ENCODE measurements around the gene TMEM233. TPM values are rescaled to one million over a fixed set of nuclear protein-coding genes. Genes with fewer than 3 reads are reported as not detected.

TMEM233 gene
- total and polyA plus RNA-seq, 11 donors = 0.07 to 1.3 (median 0.25) TPM; not detected in 1

DNA sequence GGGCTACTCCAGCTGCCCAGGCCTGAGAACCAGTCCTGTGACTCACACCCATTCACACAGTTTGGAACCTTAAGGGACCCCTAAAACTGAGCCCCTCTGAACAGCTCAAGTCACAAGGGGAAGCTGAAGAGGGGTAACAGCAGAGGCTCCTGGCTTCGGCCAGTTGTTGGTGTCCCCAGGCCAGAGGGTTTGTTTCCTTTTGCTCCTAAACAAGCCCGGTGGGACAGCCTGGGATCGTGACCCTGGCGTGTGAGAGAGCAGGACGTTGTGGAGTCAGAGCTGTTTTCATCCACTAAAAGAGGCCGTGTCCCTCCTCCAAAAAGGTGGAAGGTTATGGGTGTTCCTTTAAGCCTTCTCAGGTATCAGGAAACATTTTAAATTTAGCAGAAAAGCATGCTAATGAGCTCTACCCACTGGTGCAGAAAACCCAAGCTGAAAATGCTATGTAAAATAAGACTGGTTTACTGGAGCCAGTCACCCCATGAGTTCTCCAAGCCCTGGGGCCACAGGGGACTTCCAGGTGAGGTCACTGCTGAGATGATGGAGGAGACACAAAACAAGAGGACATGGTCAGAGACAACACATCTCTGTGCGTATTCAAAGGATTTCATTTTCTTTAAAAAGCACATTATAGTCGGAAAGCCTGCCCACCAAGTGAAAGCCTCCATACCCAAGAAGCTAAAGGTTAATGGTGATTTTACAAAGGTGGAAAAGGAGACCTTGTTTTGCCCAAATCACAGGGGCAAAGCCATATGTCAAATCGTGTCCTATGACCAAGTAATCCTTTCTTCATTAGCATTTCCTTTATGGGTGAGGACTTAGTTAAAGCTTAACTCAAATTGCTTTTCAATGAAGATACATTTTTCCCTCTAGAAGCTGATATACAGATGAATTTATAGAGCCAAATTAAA, 88.4 kb downstream of the TMEM233 start:
- TF ChIP-seq, protein P1, sequence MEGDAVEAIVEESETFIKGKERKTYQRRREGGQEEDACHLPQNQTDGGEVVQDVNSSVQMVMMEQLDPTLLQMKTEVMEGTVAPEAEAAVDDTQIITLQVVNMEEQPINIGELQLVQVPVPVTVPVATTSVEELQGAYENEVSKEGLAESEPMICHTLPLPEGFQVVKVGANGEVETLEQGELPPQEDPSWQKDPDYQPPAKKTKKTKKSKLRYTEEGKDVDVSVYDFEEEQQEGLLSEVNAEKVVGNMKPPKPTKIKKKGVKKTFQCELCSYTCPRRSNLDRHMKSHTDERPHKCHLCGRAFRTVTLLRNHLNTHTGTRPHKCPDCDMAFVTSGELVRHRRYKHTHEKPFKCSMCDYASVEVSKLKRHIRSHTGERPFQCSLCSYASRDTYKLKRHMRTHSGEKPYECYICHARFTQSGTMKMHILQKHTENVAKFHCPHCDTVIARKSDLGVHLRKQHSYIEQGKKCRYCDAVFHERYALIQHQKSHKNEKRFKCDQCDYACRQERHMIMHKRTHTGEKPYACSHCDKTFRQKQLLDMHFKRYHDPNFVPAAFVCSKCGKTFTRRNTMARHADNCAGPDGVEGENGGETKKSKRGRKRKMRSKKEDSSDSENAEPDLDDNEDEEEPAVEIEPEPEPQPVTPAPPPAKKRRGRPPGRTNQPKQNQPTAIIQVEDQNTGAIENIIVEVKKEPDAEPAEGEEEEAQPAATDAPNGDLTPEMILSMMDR (IDR thresholded peaks at IDR 0.05) = no peak
- TF ChIP-seq POLR2A (IDR thresholded peaks at IDR 0.05) = no peak
- Histone ChIP-seq H3K27me3 (no peaks in the 10 kb centered on the region), H3K4me1 (peaks cover 0 to 46% (median 18%) of the 10 kb centered on the region in 12 donors), H3K27ac (peak overlapping the region in 7 of 12 donors; percentile 4 to 75 (median 26)), H3K36me3 (peaks cover 0 to 54% (median 52%) of the 10 kb centered on the region in 9 donors), H3K4me3 (no peak overlapping the region), H3K9me3 (no peaks in the 10 kb centered on the region)
- DNase-seq = no peak
- intact Hi-C loops (cut with DNase I) = no loop called here
- peak in 1 of 4 donors; percentile 13 for ATAC-seq
- 82 to 87% (median 83%) methylated on average over 9 of the region's 9 CpGs for WGBS, 4 donors

DNA sequence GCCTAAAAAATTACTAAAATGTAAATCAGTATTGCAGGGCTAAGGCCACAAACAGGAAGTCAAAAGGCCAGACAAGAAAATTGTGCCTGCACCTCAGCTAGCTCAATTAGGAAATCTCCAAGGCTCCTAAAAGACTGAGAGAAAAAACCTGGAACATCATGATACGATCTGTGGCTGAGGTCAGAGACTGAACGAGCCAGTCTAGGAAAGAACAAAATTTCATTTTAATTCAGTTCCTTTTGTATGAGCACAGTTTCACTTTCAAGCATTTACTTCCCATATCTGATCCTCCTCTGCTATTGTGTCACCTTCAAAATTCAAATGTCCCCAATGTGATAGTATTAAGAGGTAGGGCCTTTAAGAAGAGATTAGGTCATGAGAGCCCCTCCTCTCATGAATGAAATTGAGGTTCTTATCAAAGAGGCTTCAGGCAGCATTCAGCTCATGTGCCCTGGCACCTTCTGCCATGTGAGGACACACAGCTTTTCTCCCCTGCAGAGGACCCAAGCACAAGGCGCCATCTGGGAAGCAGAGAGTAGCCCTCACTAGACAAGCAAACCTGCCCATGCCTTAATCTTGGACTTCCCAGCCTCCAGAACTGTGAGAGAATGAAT, 89.2 kb downstream of the TMEM233 start:
- ATAC-seq (peak in 3 of 4 donors; percentile 27 to 51 (median 38)), DNase-seq (no peak)
- TF ChIP-seq, protein P1 (IDR thresholded peaks at IDR 0.05) = no peak
- TF ChIP-seq POLR2A (IDR thresholded peaks at IDR 0.05) = no peak
- peak overlapping the region in 7 of 12 donors; percentile 4 to 75 (median 26) for H3K27ac ChIP-seq
- intact Hi-C loops (cut with DNase I) = no loop called here
- no peak overlapping the region for H3K4me3 ChIP-seq
- H3K9me3 ChIP-seq = no peaks in the 10 kb centered on the region
- 62 to 71% (median 66%) methylated on average over 3 of the region's 3 CpGs for WGBS, 4 donors
- peaks cover 0 to 46% (median 44%) of the 10 kb centered on the region in 9 donors for H3K36me3 ChIP-seq
- no peaks in the 10 kb centered on the region for H3K27me3 ChIP-seq
- H3K4me1 ChIP-seq = peaks cover 0 to 46% (median 20%) of the 10 kb centered on the region in 12 donors

DNA sequence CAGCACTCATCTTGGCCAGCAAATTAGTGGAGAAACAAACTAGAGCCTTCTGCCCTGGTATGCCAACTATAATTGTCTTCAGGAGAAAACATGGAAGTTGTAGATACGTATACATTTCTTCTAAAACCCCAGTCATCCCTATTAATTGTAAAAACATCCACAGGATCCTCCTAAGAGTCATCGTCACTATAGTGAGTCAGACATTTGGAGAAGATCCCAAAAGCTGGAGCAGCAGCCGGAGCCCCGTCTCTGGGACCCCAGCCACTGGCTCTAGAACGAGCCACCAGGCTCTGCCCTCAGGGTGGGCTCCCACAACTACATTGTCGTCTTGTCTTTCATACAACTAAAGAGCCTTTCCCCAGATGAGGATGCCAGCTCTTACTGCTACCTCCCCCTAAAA, 89.8 kb downstream of the TMEM233 start:
- peaks cover 0 to 46% (median 20%) of the 10 kb centered on the region in 12 donors for H3K4me1 ChIP-seq
- peak in 1 of 4 donors; percentile 32 for ATAC-seq
- no peak for DNase-seq
- no peak for TF ChIP-seq POLR2A (IDR thresholded peaks at IDR 0.05)
- TF ChIP-seq, protein P1 (IDR thresholded peaks at IDR 0.05) = no peak
- intact Hi-C loops (cut with DNase I) = no loop called here
- H3K9me3 ChIP-seq = no peaks in the 10 kb centered on the region
- no peak overlapping the region for H3K4me3 ChIP-seq
- H3K27me3 ChIP-seq = no peaks in the 10 kb centered on the region
- peaks cover 0 to 43% (median 38%) of the 10 kb centered on the region in 9 donors for H3K36me3 ChIP-seq
- peak overlapping the region in 4 of 12 donors; percentile 26 to 75 (median 47) for H3K27ac ChIP-seq
- WGBS, 4 donors = 74 to 81% (median 78%) methylated on average over 6 of the region's 6 CpGs

DNA sequence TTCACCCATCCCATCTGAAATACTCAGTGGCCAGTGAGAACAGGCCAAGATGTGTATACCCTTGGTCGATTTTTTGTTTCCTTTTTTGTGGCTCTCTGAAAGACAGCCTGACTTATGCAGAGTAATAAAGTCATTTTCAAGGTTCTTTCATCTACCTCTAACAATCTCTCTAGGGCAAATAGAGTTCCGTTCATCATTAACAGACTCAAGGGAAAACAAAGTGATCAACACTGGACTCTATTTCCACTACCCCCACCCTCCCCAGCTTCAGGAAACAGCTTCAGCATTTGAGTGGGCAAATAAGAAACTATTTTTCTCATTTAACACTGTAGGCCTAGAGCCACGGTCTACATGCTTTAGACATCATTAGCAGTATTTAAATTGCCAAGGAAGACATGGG, 90.2 kb downstream of the TMEM233 start:
- TF ChIP-seq, protein P1 (IDR thresholded peaks at IDR 0.05) = no peak
- no peak for TF ChIP-seq POLR2A (IDR thresholded peaks at IDR 0.05)
- intact Hi-C loops (cut with DNase I) = no loop called here
- Histone ChIP-seq H3K4me1 (peaks cover 0 to 46% (median 20%) of the 10 kb centered on the region in 12 donors), H3K36me3 (peaks cover 0 to 39% (median 34%) of the 10 kb centered on the region in 9 donors), H3K9me3 (no peaks in the 10 kb centered on the region), H3K27ac (peak overlapping the region in 4 of 12 donors; percentile 20 to 51 (median 34)), H3K27me3 (no peaks in the 10 kb centered on the region), H3K4me3 (no peak overlapping the region)
- WGBS, 4 donors = 80 to 92% (median 81%) methylated on average over 3 of the region's 3 CpGs
- ATAC-seq (no peak), DNase-seq (no peak)

Measured in heart left ventricle (tissue), 16 donors.